GM18867 (cell line): ENCODE results near the gene NCBP3.

Experiments used
- ATAC-seq: cut with Tn5 transposase; IDR thresholded peaks from one replicate; pipeline ENCODE4 v1.9.1; 2021; ENCODE audit warnings: mild to moderate bottlenecking, moderate library complexity; ENCODE audit not compliant: unreplicated experiment

NCBP3 gene

DNA sequence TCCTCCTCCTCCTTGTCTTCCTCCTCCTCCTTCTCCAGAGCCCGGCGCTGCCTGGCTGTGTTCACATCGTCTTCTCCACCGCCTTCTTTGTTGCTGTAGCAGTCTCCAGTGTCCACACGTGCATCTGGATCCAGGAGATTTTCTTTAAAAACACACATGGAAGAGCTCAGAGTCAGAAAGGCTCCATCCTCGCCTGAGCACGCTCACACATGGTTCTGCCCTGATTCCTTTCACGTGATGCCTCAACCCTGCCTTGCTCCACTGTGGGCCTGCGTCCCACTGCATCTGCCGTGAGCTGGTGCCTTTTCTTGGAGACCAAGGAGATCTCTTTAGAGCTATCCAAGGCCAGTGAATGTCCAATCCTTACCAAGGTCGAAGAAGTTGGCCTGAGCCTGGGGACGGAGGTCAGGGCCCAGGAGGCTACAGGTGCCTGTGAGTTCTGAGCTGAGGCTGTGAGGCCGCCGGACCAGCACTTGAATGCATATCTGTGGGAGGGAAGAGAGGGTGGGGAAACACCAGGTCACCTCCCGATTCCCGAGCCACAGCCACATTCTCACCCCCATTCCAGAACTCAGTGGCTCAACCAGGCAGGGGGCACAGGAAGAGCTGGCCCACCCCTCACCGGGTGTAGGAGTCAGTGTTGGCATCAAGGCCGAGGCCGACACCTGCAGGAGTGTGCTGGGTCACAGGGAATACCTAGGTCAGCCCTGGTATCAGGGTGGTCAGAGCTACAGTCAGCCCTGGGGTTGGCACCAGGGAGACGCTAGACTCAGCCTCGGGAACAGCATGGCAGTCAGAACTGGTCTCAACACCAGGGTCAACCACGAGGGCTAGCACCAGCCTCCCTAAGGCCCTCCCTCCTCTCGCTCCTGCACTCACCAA lies 84.8 kb downstream of the NCBP3 start:
- no peak for ATAC-seq

DNA sequence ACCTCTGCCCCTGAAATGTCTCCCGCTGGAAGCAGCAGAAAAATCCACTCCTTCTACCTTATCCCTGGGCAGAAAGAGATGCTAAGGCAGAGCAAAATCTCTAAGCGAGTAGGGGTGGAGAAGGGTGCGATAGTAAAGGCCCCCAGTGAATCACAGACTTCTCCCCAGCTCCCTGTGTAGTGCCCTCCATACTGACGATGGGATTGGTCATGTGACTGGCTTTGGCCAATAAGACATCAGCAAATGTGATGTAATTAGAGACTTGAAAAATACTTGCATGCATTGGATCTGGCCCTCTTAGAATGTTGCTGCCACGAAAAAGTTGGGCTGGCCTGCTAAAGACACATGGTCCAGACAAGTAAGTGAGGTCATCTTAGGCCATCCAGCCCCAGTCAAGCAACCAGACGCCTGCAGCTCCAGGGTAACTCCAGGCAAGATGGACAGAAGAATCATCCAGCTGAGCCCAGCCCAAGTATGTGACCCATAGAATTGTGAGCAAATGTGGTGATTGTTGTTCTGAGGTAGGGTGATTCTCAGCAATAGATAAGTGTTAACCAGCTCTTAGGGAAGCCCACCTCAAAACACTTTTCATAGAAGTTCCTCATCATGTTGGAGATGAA lies 86.3 kb downstream of the NCBP3 start:
- ATAC-seq: no peak

DNA sequence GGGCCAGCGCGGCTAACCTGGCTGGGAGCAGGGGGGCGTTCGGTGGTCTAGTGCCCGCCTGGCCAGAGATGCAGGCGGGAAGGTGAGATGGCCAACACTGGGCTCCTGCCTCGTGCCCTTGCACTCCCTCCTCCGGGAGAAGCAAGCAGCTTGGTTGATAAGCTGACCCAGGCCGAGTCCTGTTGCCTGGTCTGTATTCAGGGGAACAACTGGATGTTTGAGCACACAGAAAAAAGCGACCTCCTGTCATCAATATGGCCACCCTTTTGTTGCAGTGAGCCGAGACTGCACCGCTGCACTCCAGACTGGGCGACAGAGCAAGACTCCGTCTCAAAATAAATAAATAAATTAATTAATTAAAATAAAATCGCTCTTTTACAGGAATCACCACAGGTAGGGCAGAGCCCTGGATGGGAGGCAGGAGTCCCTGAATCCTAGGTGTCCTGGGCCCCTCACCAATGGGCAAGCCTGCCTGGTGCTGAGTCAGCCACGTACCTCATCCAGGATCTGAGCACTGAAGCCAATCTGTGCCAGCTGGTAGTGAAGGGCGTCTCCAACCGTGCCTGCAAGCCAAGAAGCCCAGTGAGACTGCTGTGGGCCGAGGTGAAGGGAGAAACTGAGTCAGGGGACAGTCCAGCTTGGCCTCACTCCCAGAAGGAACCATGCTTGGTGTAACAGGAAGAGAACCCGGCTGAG lies 90.6 kb downstream of the NCBP3 start:
- no peak for ATAC-seq

DNA sequence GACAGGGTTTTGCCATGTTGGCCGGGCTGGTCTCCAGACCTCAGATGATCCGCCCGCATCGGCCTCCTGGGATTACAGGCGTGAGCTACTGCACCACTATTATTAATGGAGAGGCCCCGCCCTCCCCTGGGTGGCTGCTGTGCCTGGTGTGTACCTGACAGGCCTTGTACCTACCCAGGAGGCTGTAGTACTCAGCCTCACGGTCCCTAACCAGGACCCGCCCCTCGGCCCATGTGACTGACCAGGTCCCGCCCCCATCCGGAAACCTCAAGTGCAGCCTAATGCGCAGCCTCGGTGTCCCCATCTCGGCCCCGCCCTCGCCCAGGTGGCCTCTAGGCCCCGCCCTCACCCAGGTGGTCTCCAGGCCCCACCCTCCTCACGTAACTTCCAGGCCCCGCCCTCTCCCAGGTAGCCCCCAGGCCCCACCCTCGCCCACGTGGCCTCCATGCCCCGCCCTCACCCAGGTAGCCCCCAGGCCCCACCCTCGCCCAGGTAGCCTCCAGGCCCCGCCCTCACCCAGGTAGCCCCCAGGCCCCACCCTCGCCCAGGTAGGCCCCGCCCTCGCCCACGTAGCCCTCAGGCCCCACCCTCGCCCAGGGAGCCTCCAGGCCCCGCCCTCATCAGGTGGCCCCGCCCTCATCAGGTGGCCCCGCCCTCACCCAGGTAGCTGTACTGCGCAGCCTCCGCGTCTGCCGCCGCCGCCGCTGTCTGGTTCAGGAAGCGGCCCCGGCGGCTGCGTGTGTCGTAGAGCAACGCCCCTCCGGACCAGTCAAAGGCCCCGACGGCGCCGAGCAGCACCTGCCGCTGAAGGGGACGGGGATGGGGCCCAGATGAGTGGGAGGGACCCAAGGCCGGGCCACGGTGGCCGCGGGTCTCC lies 91.3 kb downstream of the NCBP3 start:
- ATAC-seq: no peak

DNA sequence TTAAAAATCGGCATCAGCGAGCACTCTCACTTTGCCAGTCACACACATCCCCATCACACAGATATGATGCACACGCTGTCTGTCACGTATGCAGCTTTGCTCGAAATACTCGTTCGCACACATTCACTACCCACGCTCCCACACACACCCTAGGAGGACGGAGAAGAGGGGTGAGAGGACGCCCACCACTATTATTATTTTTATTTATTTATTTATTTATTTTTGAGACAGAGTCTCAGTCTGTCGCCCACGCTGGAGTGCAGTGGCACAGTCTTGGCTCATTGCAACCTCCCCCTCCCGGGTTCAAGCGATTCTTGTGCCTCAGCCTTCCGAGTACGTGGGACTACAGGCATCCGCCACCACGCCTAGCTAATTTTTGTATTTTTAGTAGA lies 92.0 kb downstream of the NCBP3 start:
- ATAC-seq: no peak

DNA sequence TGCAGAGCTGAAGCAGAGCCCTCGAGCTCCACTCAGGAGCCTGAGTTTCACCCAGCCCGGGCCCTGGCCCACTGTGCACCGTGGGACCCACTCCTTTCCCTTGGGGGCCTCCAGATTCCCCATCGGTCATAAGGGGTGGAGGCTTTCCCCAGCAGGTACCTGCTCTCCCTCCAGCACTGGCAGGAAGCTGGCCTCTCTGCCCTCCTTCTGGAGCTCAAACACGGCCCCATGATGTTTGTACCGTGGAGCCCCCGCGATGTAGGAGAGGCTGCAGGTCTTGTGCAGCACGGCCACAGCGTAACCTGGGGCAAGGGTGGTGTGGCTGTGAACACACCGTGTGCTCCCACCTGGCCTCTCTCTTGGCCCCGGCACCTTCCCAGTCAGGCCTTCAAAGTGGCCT lies 92.4 kb downstream of the NCBP3 start:
- no peak for ATAC-seq
